Measurements from ENCODE around the gene LDHAL6B. TPM values are rescaled to one million over a fixed set of nuclear protein-coding genes. Genes with fewer than 3 reads are reported as not detected.
A peak's percentile ranks its signal among the peaks of the same experiment; 100 is the strongest.

Gene LDHAL6B
- total RNA-seq, 1 donor from 2014 or later: not detected

GRCh38 chr15:59230531-59231055, 23.9 kb downstream of the LDHAL6B start:
- no peaks in the 10 kb centered on the region for H3K9me3 Mint-ChIP-seq
- peaks cover 4% of the 10 kb centered on the region for H3K4me1 Mint-ChIP-seq (ENCODE audit: low read depth)
- intact Hi-C loops (cut with micrococcal nuclease): no loop called here
- no peak overlapping the region for H3K4me3 Mint-ChIP-seq (ENCODE audit: low read depth)
- H3K36me3 Mint-ChIP-seq (ENCODE audit: low read depth): peaks cover 15% of the 10 kb centered on the region
- H3K27me3 Mint-ChIP-seq (ENCODE audit: low read depth): peaks cover 2% of the 10 kb centered on the region
- no peak for DNase-seq (ENCODE audit: low spot score)
- no peak overlapping the region for H3K27ac Mint-ChIP-seq

- H3K9me3 Mint-ChIP-seq: no peaks in the 10 kb centered on the region
- DNase-seq (ENCODE audit: low spot score): no peak
- peaks cover 11% of the 10 kb centered on the region for H3K4me1 Mint-ChIP-seq (ENCODE audit: low read depth)
- H3K27ac Mint-ChIP-seq: no peak overlapping the region
- H3K4me3 Mint-ChIP-seq (ENCODE audit: low read depth): no peak overlapping the region
- intact Hi-C loops (cut with micrococcal nuclease): no loop called here
- H3K27me3 Mint-ChIP-seq (ENCODE audit: low read depth): peaks cover 2% of the 10 kb centered on the region
- peaks cover 17% of the 10 kb centered on the region for H3K36me3 Mint-ChIP-seq (ENCODE audit: low read depth)
Measured at GRCh38 chr15:59232476-59232875, 25.8 kb downstream of the LDHAL6B start.

GRCh38 chr15:59236394-59236793, 29.8 kb downstream of the LDHAL6B start:
- H3K9me3 Mint-ChIP-seq: no peaks in the 10 kb centered on the region
- H3K27ac Mint-ChIP-seq: no peak overlapping the region
- DNase-seq (ENCODE audit: low spot score): no peak
- peaks cover 16% of the 10 kb centered on the region for H3K36me3 Mint-ChIP-seq (ENCODE audit: low read depth)
- H3K4me1 Mint-ChIP-seq (ENCODE audit: low read depth): peaks cover 11% of the 10 kb centered on the region
- intact Hi-C loops (cut with micrococcal nuclease): no loop called here
- H3K4me3 Mint-ChIP-seq (ENCODE audit: low read depth): no peak overlapping the region
- peaks cover 7% of the 10 kb centered on the region for H3K27me3 Mint-ChIP-seq (ENCODE audit: low read depth)

GRCh38 chr15:59237119-59237855, 30.6 kb downstream of the LDHAL6B start:
- intact Hi-C loops (cut with micrococcal nuclease): no loop called here
- H3K4me3 Mint-ChIP-seq (ENCODE audit: low read depth): no peak overlapping the region
- no peaks in the 10 kb centered on the region for H3K9me3 Mint-ChIP-seq
- DNase-seq (ENCODE audit: low spot score): no peak
- peaks cover 11% of the 10 kb centered on the region for H3K4me1 Mint-ChIP-seq (ENCODE audit: low read depth)
- no peak overlapping the region for H3K27ac Mint-ChIP-seq
- peaks cover 12% of the 10 kb centered on the region for H3K36me3 Mint-ChIP-seq (ENCODE audit: low read depth)
- peaks cover 5% of the 10 kb centered on the region for H3K27me3 Mint-ChIP-seq (ENCODE audit: low read depth)

GRCh38 chr15:59237924-59238331, 31.3 kb downstream of the LDHAL6B start:
- H3K27ac Mint-ChIP-seq: no peak overlapping the region
- DNase-seq (ENCODE audit: low spot score): no peak
- intact Hi-C loops (cut with micrococcal nuclease): no loop called here
- H3K27me3 Mint-ChIP-seq (ENCODE audit: low read depth): peaks cover 5% of the 10 kb centered on the region
- H3K36me3 Mint-ChIP-seq (ENCODE audit: low read depth): peaks cover 9% of the 10 kb centered on the region
- H3K4me3 Mint-ChIP-seq (ENCODE audit: low read depth): no peak overlapping the region
- H3K9me3 Mint-ChIP-seq: no peaks in the 10 kb centered on the region
- peaks cover 9% of the 10 kb centered on the region for H3K4me1 Mint-ChIP-seq (ENCODE audit: low read depth)

- Mint-ChIP-seq H3K36me3 (ENCODE audit: low read depth) (peaks cover 15% of the 10 kb centered on the region), H3K27ac (no peak overlapping the region), H3K4me1 (ENCODE audit: low read depth) (peaks cover 16% of the 10 kb centered on the region), H3K4me3 (ENCODE audit: low read depth) (no peak overlapping the region), H3K27me3 (ENCODE audit: low read depth) (peaks cover 7% of the 10 kb centered on the region), H3K9me3 (no peaks in the 10 kb centered on the region)
- DNase-seq (ENCODE audit: low spot score): no peak
- intact Hi-C loops (cut with micrococcal nuclease): no loop called here
Measured at GRCh38 chr15:59240036-59240435, 33.4 kb downstream of the LDHAL6B start.

GRCh38 chr15:59242649-59243048, 36.0 kb downstream of the LDHAL6B start:
- Mint-ChIP-seq H3K27ac (no peak overlapping the region), H3K9me3 (no peaks in the 10 kb centered on the region), H3K36me3 (ENCODE audit: low read depth) (peaks cover 8% of the 10 kb centered on the region), H3K27me3 (ENCODE audit: low read depth) (peaks cover 7% of the 10 kb centered on the region), H3K4me1 (ENCODE audit: low read depth) (peaks cover 12% of the 10 kb centered on the region), H3K4me3 (ENCODE audit: low read depth) (no peak overlapping the region)
- no peak for DNase-seq (ENCODE audit: low spot score)
- intact Hi-C loops (cut with micrococcal nuclease): no loop called here

GRCh38 chr15:59243622-59244021, 37.0 kb downstream of the LDHAL6B start:
- intact Hi-C loops (cut with micrococcal nuclease): no loop called here
- H3K36me3 Mint-ChIP-seq (ENCODE audit: low read depth): peaks cover 9% of the 10 kb centered on the region
- H3K9me3 Mint-ChIP-seq: no peaks in the 10 kb centered on the region
- peaks cover 7% of the 10 kb centered on the region for H3K27me3 Mint-ChIP-seq (ENCODE audit: low read depth)
- H3K27ac Mint-ChIP-seq: no peak overlapping the region
- no peak overlapping the region for H3K4me3 Mint-ChIP-seq (ENCODE audit: low read depth)
- DNase-seq (ENCODE audit: low spot score): no peak
- peaks cover 15% of the 10 kb centered on the region for H3K4me1 Mint-ChIP-seq (ENCODE audit: low read depth)

- Mint-ChIP-seq H3K9me3 (no peaks in the 10 kb centered on the region), H3K36me3 (ENCODE audit: low read depth) (peaks cover 9% of the 10 kb centered on the region)
Measured at GRCh38 chr15:59244337-59244736, 37.7 kb downstream of the LDHAL6B start.

GRCh38 chr15:59245559-59245958, 38.9 kb downstream of the LDHAL6B start:
- Mint-ChIP-seq H3K27ac (no peak overlapping the region), H3K9me3 (no peaks in the 10 kb centered on the region), H3K4me3 (ENCODE audit: low read depth) (no peak overlapping the region), H3K4me1 (ENCODE audit: low read depth) (peaks cover 30% of the 10 kb centered on the region), H3K36me3 (ENCODE audit: low read depth) (peaks cover 16% of the 10 kb centered on the region), H3K27me3 (ENCODE audit: low read depth) (peaks cover 2% of the 10 kb centered on the region)
- intact Hi-C loops (cut with micrococcal nuclease): loop anchor here (5.0 kb wide), 1 partner anchor 167 kb away; no protein-coding TSS in a partner anchor
- DNase-seq (ENCODE audit: low spot score): no peak

More at GRCh38 chr15:59244337-59244736, 37.7 kb downstream of the LDHAL6B start:
- Mint-ChIP-seq H3K4me3 (ENCODE audit: low read depth) (no peak overlapping the region), H3K4me1 (ENCODE audit: low read depth) (peaks cover 20% of the 10 kb centered on the region), H3K27me3 (ENCODE audit: low read depth) (peaks cover 7% of the 10 kb centered on the region), H3K27ac (no peak overlapping the region)
- DNase-seq (ENCODE audit: low spot score): no peak
- intact Hi-C loops (cut with micrococcal nuclease): no loop called here

- no peak overlapping the region for H3K27ac Mint-ChIP-seq
- peaks cover 16% of the 10 kb centered on the region for H3K36me3 Mint-ChIP-seq (ENCODE audit: low read depth)
- intact Hi-C loops (cut with micrococcal nuclease): loop anchor here (2.0 to 5.0 kb wide), 2 partner anchors 165 to 245 kb away; no protein-coding TSS in a partner anchor
- H3K4me3 Mint-ChIP-seq (ENCODE audit: low read depth): no peak overlapping the region
- DNase-seq (ENCODE audit: low spot score): peak; percentile 45
- no peaks in the 10 kb centered on the region for H3K9me3 Mint-ChIP-seq
- H3K4me1 Mint-ChIP-seq (ENCODE audit: low read depth): peaks cover 39% of the 10 kb centered on the region
- peaks cover 2% of the 10 kb centered on the region for H3K27me3 Mint-ChIP-seq (ENCODE audit: low read depth)
Measured at GRCh38 chr15:59247364-59247763, 40.7 kb downstream of the LDHAL6B start.

GRCh38 chr15:59249816-59250215, 43.2 kb downstream of the LDHAL6B start:
- Mint-ChIP-seq H3K27ac (peak overlapping the region; percentile 58), H3K9me3 (no peaks in the 10 kb centered on the region), H3K4me1 (ENCODE audit: low read depth) (peaks cover 38% of the 10 kb centered on the region), H3K27me3 (ENCODE audit: low read depth) (no peaks in the 10 kb centered on the region), H3K4me3 (ENCODE audit: low read depth) (no peak overlapping the region), H3K36me3 (ENCODE audit: low read depth) (peaks cover 22% of the 10 kb centered on the region)
- no peak for DNase-seq (ENCODE audit: low spot score)
- intact Hi-C loops (cut with micrococcal nuclease): loop anchor here (2.0 to 10.0 kb wide), 3 partner anchors 49 to 265 kb away; partner anchors contain the start of gene RNF111

GRCh38 chr15:59250249-59250648, 43.6 kb downstream of the LDHAL6B start:
- H3K4me3 Mint-ChIP-seq (ENCODE audit: low read depth): no peak overlapping the region
- peaks cover 22% of the 10 kb centered on the region for H3K36me3 Mint-ChIP-seq (ENCODE audit: low read depth)
- no peaks in the 10 kb centered on the region for H3K9me3 Mint-ChIP-seq
- no peaks in the 10 kb centered on the region for H3K27me3 Mint-ChIP-seq (ENCODE audit: low read depth)
- H3K27ac Mint-ChIP-seq: peak overlapping the region; percentile 58
- H3K4me1 Mint-ChIP-seq (ENCODE audit: low read depth): peaks cover 38% of the 10 kb centered on the region
- DNase-seq (ENCODE audit: low spot score): no peak
- intact Hi-C loops (cut with micrococcal nuclease): loop anchor here (10.0 kb wide), 1 partner anchor 265 kb away; the partner anchor contains the start of gene RNF111
